ENCODE results near the gene COL23A1.

DNA sequence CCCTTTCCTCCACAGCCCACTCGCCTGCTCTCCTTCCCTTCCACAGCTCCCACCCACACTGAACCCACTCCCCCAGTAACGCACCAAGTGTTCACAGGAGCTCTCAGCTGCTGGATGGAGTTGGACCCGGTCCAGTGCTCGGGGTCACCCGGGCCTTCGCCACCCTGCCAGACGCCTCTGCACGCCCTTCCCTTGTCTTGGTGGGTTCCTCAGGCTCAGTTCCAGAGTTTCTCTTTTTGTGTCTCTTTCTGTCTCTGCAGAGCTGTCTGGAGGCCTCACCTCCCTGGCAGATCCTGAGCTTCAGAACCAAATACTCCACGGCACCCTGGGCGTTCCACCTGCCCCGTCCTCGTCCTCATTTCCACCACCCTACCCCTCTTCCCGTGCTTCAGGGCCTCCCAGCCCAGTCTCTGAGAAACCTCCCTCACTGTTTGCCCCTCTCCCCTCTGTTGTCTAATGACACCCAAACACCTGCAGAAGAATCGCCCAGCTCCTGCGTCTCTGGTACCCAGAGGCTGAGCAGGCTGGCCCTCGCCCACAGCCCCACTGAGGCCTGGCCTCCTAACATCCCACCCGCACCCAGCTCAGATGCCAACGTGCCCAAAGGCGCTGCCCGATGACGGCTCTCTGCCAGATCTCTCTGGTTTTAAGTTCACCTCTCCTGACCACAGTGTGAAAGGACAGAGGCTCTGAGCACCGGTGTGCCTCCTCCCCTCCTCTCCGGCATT, 74.3 kb downstream of the COL23A1 start:
- TF ChIP-seq, protein P1, sequence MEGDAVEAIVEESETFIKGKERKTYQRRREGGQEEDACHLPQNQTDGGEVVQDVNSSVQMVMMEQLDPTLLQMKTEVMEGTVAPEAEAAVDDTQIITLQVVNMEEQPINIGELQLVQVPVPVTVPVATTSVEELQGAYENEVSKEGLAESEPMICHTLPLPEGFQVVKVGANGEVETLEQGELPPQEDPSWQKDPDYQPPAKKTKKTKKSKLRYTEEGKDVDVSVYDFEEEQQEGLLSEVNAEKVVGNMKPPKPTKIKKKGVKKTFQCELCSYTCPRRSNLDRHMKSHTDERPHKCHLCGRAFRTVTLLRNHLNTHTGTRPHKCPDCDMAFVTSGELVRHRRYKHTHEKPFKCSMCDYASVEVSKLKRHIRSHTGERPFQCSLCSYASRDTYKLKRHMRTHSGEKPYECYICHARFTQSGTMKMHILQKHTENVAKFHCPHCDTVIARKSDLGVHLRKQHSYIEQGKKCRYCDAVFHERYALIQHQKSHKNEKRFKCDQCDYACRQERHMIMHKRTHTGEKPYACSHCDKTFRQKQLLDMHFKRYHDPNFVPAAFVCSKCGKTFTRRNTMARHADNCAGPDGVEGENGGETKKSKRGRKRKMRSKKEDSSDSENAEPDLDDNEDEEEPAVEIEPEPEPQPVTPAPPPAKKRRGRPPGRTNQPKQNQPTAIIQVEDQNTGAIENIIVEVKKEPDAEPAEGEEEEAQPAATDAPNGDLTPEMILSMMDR (conservative IDR thresholded peaks at IDR 0.05; ENCODE audit: low read depth, low read length) = no peak
- TF ChIP-seq EZH2 (IDR thresholded peaks at IDR 0.05; ENCODE audit: low read length, unreplicated experiment) (no peak), EZH2phosphoT487 (IDR thresholded peaks at IDR 0.05; ENCODE audit: borderline replicate concordance, low read length) (no peak)

Data from PC-3 (cell line).